ENCODE results near the gene PRXL2B.
"Not testable (repeated sequence)": the region's sequence is repeated elsewhere in the genome, so short reads cannot be mapped to it uniquely, and the experiment has no call there.

PRXL2B gene

DNA sequence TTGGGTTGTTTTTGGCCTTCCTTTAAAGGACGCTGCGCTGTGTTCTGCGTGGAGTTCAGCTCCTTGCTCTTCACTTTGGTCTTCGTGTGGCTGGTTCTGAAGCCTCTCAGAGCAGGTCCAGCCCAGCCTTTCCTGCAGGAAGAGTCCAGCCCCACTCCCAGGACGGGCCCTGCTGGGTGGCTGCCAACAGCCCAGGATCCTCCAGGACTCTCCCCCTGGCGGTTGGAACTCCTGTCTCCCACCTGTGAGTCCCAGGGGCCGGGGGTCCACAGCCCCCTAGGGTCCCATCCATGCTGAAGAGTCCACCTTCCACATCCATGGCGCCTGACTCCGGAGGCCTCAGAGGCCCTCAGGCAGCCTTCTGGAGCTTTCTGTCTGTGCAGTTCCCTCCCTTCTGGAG, 35.0 kb upstream of the PRXL2B start:
- not testable (repeated sequence) for DNase-seq

DNA sequence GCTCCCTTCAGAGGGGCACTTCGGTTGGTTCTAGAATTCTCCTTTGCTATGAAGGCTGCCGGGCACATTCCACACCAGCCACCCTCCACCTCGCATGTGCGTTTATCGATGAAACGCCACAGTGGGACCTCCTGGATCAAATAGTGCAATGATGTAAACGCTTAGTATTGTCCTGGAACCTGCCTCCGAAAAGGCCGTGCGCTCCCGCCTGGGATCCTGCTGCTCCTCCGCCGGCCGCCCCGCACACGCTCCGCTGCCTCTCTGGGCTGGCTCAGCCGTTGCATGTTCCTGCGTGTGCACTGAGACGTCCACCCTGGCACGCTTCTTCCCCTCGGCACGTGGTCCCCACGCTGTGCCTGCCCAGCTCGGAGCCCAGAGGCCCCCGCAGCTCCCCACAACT, 34.4 kb upstream of the PRXL2B start:
- DNase-seq: no peak

DNA sequence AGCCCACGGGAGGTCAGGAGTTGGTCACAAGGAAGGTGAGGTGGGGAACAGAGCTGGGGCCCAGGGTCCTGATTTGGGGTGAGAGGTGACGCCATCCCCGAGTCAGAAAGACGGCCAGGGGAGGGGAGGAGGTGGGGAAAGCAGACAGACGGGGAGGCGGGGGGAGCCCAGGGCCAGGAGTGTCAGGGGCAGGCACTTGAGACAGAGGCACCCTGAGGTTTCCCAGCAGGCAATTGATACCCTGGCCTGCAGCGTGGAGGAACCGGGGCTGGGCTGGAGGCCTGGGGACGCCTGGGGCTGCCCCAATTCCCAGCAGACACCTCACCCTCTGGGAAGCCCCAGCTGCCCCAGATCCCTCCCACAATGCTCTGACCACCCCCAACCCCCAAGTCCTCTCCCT, 33.5 kb upstream of the PRXL2B start:
- DNase-seq: not testable (repeated sequence)

DNA sequence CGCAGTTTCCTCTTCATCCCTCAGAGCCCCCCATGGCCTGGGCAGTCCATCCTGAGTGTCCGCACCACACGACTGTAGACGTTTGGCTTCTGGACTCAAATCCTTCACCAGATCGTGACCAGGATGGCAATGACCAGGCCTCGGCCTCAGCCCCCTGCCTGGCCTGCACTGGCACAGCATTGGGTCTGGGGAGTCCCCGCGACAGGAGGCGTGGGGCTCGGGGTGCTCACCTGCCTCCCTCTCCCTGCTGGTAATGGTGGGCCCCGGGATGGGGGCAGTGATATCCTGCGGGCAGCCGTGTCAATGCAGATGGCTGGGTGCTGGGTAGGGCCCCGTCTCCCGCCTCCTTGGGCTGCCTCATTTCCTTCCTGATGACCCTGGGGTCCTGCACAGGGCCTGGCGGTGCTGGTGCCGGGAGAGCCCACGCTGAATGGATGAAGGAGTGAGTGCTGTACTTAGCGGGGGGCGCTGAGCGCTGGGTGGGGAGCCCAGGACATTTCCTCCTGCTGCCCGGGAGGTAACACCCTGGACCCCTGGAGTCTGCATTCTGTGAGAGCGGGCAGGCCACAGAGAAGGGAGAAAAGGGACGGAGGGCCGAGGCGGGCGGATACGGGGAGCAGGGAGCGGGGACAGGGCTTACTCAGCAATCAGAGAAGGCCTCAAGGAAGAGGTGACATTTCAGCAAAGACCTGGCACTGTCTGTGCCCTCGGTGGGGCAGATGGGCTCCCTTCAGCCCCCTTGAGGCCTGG, 32.5 kb upstream of the PRXL2B start:
- no peak for DNase-seq

DNA sequence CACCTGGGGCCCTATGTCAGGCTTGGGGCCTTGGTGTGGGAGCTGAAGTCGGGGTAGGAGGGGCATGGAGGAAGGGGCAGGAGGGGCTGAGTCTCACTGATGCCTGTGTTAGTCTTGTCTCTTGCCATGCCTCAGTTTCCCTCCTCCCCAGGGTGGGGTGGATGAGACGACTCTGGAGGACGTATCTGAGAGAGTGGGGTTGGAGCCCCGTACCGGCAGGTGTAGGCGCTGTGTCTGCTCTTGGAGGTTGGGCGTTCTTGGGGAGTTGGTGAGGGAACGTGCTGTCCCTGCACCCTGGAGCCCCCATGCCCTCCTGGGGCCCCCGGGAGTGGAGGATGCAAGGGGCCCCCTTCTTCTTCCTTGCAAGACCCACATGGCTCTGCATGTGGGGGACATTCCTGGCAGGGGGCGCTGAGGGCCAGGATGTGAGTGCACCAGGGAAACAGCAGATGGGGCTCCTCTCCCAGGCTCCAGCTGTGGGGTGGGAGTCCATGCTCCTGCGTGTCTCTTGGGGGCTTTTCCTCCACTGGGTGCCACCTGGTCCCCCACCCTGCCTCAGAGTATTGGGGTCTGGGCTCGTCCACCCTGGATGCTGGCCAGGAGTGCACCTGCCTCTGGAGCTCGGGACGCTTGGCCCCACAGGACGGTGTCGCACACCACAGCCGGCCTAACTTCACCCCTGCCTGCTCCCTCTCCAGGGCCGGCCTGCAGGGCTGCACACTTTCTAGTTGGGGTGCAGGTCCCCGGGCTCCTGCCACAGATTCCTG, 31.8 kb upstream of the PRXL2B start:
- no peak for DNase-seq

DNA sequence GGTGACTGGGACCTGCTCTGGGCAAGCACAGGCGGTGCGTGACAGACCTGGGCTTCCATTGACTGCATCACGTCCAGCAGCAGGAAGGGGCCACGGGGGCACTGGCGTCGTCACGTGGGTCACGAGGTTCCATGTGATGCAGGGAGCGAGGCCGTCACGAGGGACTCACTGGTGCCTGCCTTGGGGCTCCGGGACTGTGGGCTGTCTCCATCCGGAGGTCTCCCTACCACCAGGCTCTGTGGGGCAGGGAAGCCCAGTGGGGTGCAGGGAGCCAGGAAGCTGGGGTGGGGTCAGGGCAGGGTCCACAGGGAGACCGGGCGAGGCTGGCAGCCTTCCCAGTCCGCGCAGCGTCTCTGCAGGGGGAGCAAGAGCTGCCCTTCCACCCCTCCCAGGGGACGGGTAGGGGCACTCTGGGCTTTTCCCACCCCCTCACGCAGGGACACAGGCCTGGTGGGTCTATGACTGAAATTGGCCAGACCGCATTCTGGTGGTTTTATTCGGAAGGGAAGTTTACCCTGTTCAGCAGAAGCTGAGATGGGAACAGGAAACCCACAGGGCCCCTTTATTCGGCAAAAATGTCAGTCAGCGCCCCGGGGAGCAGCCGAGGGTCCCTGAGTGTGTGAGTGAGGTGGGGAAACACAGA, 30.8 kb upstream of the PRXL2B start:
- no peak for DNase-seq

DNA sequence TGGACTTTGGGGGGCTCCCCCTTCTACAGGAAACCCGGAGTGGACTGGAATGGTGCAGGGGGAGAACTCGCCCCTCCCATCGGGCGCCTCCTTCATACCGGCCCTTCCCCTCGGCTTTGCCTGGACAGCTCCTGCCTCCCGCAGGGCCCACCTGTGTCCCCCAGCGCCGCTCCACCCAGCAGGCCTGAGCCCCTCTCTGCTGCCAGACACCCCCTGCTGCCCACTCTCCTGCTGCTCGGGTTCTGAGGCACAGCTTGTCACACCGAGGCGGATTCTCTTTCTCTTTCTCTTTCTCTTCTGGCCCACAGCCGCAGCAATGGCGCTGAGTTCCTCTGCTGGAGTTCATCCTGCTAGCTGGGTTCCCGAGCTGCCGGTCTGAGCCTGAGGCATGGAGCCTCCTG, 30.3 kb upstream of the PRXL2B start, which contains the start of gene TNFRSF14:
Gene TNFRSF14 (plus strand): TSS at position 95 of the 401 bp plus-strand sequence. CDS start 294 bp downstream, at position 389.
- peak; percentile 61 for DNase-seq

DNA sequence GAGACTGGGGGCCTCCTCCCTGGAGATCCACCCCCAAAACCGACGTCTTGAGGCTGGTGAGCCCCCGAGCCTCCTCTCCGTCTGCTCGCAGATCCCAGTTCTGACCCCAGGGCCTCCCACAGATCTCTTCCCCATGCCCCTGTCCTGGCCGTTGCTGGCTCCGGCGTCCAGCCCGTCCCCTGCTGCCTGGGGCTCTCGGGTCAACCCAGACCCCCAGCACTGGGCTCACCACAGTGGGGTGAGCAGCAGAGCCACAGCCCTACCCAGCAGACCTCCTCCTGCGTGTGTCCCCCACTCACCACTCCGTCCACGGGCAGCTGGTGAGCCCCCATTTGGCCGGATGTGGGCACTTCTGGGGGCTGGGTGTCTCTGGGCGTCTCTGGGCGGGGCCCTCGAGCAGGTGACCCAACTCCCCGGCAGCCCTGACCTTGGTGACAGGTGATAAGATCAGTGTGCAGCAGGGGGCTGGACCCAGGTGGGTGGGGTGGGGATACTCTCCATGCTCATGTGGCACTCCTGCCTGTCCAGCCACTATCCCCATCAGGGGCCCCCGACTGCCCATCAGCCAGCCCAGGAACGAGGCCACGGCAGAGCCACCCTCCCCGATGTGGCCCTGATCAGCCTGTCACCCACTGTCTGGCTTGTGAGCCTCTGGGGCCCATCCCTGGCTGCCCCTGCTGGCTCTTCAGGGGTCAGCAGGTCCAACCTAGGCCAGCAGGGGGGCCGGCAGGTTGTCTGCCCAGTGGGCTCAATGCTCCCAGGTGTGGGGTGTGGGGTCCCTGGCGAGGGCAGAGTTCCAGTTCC, 29.7 kb upstream of the PRXL2B start:
- no peak for DNase-seq

DNA sequence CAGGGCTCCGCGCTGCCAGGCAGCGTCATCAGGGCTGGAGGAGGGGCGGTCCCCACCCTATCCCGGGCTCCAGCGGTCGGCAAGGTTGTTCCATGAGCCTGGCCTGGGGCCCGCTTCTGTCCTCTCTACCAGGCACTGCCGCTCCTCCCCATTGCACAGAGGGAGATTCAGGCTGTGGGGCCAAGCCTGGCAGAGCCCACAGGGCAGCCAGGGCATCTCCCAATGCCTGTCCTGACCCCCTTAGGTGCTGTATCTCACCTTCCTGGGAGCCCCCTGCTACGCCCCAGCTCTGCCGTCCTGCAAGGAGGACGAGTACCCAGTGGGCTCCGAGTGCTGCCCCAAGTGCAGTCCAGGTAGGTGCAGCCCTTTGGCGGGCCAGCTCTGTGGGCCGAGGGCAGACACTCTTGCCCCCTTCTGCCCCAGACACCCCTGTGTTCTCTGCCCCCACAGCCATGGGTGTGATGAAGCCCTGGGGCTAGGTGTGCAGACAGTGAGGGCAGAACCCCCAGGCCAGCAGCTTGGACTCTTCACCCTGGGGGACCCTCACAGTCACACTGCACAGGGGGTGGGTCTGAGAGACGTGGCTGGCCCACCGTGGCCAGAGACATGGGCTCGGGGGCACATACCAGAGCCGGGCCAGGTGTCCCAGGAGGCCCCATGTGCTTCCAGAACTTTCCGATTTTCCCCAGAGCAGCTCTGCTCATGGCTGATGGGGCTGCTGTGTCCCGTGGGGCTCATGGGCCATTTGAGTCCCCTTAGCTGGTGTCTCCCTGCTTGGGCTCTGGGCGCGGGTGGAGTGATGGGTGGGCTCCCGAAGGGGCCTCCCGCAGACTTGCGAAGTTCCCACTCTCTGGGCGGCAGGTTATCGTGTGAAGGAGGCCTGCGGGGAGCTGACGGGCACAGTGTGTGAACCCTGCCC, 28.8 kb upstream of the PRXL2B start:
- no peak for DNase-seq

DNA sequence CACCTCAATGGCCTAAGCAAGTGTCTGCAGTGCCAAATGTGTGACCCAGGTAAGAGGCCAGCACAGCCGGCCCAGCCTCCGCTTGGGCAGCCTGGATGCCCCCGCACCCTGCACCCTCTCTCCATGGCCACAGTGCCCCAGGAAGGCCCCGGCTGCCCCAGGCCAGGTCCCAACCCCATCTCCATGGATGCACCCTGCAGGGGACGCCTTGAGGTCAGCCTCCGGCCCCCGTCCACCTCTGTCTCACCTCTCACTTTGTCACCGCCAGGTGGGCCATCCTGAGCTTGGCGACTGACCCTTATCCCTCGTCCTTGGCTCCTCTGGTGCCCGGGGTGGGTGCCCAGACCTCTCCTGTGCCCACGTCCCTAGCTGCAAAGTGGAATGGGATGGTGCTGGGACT, 28.2 kb upstream of the PRXL2B start:
- no peak for DNase-seq

DNA sequence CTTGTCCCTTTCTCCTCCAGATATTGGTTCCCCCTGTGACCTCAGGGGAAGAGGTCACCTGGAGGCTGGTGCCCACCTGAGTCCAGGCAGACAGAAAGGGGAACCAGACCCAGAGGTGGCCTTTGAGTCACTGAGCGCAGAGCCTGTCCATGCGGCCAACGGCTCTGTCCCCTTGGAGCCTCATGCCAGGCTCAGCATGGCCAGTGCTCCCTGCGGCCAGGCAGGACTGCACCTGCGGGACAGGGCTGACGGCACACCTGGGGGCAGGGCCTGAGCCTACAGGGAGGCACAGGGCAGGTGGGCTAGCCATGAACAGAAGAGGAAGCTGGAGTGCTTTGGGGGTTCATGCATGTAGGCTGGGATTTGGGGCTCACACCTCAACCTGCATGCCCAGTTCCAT, 27.7 kb upstream of the PRXL2B start:
- DNase-seq: no peak

DNA sequence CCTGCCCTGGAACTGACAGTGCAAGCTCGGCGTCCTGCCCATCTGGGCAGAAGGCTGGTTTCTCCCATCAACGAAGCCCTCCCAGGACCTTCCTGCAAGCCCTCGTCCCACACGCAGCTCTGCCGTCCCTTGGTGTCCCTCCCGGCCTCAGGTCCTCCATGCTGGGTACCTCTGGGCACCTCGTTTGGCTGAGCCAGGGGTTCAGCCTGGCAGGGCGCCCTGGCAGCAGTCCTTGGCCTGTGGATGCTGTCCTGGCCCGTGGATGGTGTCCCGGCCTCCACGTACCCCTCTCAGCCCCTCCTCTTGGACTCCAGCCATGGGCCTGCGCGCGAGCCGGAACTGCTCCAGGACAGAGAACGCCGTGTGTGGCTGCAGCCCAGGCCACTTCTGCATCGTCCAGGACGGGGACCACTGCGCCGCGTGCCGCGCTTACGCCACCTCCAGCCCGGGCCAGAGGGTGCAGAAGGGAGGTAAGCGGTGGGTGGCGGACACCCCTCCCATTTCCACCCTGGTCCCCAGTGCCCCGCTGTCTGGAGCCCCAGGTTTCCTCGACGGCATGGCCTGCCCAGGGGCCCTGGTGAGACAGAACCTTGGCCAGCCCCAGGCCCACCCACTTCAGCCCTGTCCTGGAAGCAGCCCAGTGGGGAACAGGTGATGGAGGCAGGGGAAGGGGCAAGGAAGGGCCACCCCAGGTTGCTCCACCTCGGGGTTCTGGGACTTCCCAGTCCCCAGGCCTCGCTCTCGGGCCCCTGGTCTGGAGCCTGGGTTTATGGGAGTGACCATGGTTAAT, 26.9 kb upstream of the PRXL2B start:
- no peak for DNase-seq

DNA sequence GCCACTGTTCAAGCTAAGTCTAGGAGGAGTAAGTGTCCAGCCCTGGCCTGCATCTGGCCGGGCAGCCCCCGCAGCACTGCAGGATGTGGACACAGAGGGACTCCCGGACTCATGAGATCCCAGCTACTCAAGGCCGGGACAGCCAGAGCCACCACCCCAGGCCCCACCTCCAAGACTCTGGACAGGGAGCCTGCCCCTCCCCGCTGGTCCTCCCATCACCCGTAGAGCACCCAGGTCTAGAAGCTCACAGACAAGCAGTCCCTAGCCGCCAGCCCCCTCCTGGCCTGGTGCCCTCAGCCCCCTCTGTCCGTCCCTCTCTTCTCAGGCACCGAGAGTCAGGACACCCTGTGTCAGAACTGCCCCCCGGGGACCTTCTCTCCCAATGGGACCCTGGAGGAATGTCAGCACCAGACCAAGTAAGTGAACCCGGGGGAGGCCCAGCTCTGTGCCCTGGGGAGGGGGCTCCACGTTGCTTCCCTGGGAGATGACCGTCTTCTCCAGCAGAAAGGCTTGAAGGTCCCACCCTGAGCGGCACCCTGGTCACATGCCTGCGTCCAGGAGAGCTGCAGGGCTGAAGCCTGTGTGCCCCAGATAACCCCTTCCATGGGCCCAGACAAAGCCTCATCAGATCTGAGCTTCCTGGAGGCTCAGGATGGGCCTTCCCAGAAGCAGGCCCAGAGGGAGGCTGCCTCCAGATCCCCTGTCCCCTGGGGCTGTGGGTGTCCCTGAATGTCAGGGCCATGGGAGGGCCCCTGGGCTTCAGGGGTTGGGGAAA, 26.1 kb upstream of the PRXL2B start:
- no peak for DNase-seq

DNA sequence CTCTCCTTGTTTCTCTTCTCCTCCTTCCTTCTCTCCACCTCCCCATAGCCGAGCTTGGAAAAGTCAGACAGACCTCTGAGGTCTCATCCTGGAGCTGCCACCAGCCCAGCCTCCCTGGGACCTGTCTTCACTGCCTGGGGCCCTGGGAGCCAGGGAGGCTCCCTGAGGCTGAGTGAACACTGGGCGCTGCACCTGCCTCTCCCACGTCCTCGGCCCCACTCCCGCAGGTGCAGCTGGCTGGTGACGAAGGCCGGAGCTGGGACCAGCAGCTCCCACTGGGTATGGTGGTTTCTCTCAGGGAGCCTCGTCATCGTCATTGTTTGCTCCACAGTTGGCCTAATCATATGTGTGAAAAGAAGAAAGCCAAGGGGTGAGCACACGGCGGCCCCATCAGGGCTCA, 25.1 kb upstream of the PRXL2B start:
- no peak for DNase-seq

DNA sequence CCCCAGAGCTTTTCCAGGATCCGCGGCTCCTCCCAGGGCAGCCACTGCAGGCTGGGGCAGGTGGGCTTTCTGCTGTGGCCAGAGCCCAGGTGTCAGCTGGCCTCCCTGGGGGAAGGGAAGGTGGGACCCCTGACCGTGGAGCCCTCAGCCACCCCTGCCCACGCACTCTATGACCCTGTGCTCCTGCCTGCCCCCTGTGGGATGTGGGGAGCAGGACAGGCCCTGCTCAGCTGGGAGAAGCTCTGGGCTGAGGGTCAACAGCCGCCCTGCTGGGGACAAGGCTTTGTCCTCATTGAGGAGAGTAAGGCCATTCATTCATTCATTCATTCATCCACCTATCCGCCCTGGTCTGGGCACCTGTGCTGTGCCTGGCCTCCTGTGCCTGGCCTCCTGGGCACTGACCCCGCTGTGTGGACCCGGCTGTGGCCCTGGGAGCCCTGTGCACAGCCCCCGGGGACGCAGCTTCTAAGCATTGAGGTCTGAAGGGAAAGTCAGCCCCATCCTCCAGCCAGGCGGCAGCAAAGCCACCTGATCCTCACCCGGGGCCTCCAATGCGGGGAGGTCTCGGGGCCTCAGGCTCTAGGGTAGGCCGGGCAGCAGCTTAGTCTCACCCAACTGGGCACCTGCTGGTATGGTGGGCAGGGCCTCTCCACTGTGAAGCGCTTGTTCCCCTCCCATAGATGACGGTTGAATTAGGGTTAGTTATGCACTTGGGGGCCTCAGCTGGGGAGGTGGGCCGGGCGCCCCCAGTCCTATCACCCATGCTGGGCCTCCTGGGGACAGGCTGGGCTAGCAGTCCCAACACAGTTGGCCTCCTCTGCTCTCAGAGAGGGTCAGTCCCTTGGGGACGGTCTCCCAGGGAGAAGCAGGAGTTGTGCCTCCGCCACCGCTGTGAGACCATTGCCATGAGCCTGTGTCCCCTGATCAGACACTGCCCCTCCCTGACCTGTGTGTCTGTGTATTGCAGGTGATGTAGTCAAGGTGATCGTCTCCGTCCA, 24.4 kb upstream of the PRXL2B start:
- DNase-seq: no peak

DNA sequence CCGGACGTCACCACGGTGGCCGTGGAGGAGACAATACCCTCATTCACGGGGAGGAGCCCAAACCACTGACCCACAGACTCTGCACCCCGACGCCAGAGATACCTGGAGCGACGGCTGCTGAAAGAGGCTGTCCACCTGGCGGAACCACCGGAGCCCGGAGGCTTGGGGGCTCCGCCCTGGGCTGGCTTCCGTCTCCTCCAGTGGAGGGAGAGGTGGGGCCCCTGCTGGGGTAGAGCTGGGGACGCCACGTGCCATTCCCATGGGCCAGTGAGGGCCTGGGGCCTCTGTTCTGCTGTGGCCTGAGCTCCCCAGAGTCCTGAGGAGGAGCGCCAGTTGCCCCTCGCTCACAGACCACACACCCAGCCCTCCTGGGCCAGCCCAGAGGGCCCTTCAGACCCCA, 23.4 kb upstream of the PRXL2B start:
- no peak for DNase-seq

DNA sequence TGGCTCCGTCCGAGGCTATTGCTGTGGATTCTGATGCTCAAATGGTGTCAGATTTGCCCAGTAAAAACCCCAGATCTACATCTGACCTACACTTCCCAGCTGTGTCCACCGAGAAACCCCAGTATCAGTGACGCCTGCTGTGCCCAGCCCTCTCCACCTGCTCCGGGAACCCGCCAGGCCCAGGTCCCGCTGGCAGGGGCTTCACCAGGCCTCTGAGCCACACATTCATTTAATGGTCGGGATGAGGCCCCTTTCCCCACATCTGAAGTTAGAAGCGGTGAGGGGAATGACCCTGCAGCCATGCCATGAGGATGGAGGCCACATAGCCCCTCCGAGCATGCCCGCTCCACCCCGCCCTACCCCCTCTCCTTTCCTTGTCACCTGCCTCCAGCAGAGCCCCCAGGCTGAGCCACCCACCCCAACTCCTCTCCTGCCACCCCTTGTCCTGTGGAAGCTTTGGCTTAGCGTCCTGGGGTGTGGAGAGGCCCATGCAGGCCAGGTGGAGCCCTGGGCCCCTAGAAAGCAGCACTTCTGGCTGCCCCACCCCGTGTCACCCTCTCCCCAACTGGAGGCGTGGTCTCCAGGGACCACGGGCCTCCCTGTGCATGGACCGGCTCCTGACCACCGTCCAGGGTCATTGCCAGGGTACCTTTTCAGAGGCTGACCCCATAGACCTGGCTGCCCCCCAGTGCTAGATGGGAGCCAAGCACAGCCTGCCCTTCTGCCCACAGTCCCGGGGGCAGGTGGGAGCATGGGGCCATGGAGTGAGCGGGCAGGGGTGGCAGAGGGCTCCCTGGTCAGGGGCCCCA, 22.4 kb upstream of the PRXL2B start:
- no peak for DNase-seq

DNA sequence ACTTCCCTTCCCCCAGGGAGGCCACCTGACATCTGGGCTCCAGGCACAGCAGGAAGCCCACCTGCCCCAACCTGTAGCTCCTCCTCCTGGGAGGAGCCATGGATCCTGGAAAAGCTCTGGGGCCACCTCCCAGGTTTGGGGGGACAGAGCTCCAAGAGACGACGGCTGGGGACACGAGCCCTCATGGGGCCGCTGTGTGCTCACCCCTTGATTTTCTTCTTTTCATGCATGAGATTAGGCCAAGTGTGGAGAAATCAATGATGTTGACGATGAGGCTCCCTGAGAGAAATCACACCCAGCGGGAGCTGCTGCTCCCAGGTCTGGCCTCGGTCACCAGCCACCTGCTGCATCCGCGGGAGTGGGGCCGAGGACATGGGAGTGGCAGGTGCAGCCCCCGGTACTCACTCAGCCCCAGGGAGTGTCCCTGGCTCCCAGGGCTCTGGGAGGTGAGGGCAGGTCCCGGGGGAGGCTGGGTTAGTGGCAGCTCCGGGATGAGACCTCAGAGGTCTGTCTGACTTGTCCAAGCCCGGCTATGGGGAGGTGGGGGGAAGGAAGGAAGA, 21.7 kb upstream of the PRXL2B start:
- DNase-seq: no peak
